ENCODE results near the gene ADM2.
A peak's percentile ranks its signal among the peaks of the same experiment; 100 is the strongest.

The ADM2 gene

DNA sequence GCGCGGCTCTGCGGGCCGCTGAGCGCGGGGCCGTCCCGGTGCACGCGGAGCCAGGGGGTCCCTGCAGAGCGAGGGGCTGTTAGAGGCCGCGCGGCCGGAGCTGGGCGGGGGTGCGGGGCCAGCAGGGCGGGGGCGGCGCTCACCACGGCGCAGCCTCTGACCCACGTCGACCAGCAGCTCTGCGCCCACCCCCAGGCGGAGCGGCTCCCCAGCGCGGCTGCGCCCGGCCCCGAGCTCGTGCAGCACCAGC lies 44.4 kb downstream of the ADM2 start:
- no peak for DNase-seq (ENCODE audit: low read depth)

DNA sequence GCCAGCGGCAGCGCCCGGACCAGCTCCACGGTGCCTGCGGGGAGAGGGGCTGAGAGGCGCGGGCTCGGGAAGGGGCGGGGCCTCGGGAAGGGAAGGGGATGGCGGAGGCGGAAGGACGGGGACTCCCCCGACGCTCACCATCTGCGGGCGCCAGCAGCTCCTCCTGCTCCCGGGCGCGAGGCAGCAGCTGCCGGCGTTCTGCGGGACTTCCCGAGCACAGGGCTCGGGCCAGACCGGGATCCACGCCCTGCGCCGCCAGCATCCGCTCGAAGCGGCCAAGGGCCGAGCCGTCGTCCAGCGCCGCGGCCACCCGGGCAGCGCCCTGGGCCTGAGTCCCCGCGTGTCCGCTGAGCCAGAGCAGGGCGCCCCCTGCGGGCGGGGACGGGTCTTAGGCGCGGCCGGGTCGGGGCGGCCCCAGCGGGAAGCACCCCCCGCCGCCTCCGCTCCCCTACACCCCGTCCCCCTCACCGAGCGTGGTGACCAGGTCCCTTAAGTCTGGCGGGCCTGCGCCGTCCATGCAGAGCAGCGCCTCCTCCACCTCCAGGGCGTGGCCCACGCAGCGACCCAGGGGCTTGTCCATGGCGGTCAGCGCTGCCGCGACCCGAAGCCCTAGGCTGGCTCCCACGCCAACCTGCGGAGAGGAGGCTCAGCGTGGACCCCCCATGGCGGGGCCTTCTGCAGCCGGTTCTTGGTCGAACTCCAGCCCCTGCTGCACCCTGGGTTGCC lies 44.9 kb downstream of the ADM2 start:
- DNase-seq (ENCODE audit: low read depth): peak; percentile 80

DNA sequence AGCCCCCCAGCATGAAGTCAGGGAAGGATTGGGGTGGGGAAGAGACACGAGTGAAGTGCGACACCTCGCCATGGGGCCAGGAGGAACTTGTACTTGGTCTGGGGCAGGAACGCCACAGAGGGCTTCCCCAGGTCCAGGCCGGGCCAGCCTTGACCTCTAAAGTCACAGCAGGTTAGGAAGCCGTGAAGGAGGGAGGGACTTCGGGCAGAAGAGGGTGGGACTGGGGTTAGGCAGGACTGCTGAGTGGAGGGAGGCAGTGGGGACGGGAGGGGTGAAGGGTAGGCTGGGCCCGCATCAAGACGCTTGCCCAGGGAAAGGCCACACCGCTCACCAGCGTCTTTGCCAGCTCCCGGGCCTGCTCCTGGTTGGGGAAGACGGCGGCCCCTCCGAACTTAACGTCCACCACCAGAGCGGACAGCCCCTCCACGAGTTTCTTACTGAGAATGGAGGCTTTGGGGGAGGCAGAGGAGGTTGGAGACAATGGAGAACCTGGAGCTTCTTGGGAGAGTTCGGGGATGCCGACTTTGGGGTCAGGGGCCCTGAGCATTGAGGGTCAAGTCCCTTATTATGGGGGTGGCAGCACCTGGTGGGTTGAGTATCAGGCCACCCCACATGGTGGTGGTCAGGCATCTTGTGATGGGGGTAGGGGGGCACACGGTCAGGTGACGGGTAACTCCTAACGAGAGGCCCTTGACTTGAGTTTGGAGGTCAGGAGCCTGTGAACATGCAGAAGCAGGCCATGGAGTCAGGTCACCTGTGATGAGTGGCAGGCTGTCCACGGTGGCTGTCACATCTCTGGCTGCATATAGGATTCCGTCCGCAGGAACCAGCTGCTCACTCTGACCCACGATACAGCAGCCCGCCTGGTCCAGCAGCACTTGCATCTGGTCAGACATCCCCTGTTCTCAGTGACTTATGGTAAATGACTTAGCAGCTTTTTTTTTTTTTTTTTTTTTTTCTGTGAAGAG lies 45.8 kb downstream of the ADM2 start:
- DNase-seq (ENCODE audit: low read depth): peak; percentile 38

DNA sequence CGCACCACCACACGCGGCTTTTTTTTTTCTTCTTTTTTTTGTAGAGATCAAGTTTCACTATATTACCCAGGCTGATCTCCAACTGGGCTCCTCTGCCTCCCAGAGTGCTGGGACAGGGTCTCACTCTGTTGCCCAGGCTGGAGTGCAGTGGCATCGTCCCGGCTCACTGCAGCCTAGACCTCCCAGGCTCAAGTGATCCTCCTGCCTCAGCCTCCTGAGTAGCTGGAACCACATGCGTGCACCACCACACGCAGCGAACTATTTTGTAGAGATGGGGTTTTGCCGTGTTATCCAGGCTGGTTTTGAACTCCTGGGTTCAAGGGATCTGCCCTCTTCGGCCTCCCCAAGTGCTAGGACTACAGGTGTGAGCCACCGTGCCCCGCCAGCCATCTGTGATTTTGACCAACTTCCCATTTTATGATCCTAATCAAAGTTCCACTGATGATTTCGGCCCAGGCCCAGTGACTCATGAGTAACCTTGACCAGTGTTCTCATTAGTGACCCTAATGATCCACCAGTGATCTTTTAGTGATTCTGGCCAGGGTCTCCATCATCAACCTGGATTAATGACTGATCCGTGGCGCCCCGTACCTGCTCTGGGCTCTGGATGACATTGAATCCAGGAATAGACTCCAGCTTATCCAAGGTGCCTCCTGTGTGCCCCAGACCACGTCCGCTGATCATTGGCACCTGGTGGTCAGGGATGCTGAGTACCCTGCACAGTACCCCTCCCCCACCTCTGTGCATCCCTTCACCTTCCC lies 46.8 kb downstream of the ADM2 start:
- no peak for DNase-seq (ENCODE audit: low read depth)

DNA sequence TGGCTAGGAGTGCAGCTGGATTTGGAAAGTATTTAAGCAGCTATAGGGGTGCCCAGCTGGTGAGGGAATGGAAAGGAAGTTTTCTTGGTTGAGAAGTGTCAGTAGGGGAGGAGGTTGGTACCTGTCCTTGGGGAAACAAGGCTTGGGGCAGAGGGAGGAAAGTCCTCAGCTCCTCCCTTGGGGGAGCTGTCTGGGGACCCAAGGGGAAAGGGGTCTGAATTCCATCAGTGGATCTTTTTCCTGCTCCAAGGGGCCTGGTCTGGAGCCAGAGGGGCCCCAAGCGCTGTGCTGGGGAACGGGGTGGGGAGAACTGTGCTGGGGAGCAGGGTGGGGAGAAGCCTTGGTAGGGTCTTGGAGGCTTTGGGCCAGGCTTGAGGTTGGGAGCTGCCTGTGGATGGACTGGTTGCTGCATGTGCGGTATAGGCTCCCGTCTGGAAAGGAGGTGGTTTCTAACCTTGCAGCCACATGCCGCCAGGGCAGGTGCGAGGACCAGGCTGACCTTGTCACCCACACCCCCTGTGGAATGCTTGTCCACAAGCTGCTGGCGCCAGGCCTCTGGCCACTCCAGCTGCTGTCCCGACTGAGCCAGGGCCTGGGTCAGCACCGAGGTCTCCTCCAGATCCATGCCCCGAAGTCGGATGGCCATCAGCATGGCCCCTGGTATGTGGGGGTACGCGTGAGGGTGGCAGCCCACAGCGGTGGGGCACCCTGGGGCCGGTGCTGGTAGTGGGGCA lies 47.5 kb downstream of the ADM2 start:
- DNase-seq (ENCODE audit: low read depth): no peak

DNA sequence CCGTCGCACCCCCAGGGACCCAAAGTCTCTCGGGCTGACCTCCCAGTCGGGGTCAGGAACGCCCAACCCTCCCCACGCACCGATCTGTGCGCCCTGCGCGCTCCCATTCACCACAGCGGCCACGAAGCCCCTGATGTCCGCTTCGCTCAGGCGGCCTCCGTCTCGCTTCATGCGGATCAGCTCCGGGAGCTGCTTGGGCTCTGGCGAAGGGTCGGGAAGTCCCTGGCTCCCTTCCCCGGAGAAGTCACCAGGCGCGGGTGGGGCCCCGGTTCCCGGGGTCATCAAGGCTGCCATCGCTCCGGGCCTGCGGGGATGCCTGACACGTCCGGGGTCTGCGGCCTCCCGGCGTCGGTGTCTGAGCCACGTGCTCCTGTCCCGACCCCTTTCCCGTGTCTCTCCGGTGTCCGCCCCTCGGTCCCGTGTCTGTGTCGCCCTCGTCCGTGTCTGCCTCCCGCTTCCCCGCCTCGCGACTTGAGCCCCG lies 48.1 kb downstream of the ADM2 start:
- no peak for DNase-seq (ENCODE audit: low read depth)

DNA sequence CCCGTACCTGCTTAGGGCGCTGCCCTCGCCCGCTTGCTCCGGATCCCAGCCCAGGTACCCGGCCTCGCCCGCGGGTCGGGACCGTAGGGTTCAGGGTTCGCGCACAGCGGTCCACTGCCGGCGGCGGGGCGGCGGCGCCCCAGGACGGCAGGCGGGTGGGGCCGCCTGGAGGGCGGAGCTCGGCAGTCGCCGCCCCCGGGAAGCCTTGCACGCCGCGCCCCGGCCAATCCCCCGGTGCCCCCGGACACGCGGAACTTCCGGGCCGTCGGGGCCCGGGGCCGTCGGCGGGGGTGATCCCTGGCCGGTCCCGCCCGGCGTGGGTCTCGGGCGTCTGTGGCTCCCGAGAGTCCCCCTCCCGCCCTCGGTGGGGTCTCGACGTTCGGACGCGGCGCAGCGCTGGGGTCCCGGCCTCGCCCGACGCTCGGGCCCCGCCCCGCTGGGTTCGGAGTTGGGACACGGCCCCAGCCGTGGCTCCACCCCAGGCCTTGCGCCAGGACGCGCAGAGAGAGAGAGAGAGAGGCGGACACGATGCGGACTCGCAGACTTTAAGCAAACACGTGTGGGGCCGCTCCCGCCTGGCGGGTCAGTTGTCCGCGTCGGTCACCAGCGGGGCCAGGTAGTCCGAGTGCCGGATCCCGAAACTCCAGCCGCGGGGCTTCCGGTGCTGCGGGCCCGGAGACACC lies 48.7 kb downstream of the ADM2 start, which contains the start of gene TYMP:
Gene TYMP (minus strand): TSS at position 116 of the 683 bp plus-strand sequence. CDS start 303 bp downstream, outside the sequence.
- DNase-seq (ENCODE audit: low read depth): peak; percentile 78

DNA sequence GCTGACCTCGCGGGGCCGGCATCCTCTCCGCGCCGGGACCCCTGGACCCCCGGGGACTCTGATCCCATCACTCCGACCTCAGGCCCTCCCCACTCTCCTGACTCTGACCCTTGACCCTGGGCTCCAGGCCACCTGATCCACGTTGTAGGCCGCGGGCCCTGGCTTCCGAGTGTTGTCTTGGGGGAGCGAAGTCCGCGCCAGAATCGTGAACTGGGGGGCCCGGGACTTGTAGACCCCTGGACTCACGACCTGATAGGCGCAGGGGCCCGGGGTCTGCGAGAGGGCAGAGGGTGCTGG lies 49.2 kb downstream of the ADM2 start:
- DNase-seq (ENCODE audit: low read depth): no peak

DNA sequence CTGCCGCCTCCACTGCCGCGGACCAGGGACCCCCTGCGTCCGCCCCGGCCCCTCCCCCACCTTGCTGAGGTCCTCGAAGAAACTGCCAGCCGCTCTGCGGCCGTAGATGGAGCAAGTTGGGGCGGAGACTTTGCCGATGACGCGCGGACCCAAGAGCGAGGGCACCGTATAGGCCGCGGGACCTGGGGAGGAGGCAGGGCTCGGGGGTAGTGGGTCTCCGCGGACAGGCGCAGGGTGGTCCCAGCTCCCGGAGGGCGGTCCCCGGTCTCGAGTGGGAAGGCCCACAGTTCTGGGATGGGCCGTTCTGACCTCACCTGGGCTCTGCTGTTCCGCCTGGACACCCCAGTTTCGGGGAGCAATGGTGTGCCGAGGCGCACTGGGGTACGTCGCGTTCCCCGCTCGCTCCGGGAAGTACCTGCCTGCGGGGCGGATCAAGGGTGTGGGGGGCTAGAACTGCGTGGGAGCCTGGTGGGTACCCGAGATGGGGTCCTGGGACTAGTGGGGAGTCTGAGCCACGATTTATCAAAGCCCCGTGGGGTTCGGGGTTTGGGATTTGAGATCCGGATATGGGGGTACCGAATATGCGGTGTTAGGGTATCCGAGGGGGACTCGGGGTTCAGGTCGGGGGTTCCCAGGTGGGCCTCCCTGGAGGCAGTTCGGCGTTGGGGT lies 49.7 kb downstream of the ADM2 start:
- peak; percentile 76 for DNase-seq (ENCODE audit: low read depth)

DNA sequence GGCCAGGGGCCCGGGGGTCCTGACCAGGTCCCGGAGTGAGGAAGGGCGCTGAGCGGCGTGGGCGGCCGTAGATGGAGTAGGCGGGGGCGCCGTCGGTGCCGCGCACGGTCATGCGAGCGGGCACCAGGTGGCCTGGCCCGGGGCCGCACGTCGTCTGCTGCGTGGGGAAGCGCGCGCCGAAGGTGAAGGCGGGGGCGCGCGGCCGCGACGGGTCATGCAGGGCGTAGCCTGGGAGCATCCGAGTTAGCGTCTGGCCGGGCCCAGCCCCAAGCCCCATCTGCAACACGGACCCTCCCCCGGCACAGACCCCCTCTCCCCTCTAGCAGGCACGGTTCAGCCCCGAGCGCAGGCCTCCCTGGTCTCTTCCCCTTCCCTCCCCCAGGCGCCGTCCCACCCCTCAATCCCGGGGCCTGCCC lies 50.2 kb downstream of the ADM2 start:
- DNase-seq (ENCODE audit: low read depth): peak; percentile 11

DNA sequence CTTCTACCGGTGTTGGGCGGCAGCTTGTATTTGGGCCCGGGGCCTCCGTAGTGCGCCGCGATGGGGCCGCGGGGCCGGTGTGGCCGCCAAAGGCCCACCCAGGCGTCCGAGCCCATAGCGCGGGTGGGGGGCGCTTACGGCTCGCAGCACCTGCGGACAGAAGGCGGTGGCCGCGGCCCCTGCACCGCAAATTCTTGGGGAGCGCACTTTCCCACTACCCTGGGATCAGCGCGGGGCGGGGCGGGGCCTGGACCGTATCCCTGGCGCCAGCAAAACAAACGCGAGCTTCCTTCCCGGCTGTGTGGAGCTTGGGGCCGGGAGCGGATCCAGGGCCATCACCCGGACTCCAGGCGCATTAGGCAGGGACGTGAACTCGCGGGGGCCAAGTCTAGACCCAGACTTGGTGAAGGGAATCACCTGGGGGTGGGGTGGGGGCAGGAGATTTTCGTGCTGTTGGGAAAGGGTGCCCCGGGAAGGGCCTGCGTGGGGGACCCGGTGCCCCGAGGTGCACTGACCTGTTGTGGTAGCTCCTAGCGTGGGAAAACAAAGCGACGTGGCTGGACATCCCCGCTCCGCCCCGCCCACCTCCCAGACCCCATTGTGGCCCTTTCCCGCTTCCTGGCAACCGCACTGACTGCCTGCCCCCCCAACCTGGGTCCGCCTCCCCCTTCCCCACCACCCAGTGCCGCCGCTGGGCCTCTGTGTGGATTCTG lies 50.8 kb downstream of the ADM2 start:
- peak; percentile 75 for DNase-seq (ENCODE audit: low read depth)

DNA sequence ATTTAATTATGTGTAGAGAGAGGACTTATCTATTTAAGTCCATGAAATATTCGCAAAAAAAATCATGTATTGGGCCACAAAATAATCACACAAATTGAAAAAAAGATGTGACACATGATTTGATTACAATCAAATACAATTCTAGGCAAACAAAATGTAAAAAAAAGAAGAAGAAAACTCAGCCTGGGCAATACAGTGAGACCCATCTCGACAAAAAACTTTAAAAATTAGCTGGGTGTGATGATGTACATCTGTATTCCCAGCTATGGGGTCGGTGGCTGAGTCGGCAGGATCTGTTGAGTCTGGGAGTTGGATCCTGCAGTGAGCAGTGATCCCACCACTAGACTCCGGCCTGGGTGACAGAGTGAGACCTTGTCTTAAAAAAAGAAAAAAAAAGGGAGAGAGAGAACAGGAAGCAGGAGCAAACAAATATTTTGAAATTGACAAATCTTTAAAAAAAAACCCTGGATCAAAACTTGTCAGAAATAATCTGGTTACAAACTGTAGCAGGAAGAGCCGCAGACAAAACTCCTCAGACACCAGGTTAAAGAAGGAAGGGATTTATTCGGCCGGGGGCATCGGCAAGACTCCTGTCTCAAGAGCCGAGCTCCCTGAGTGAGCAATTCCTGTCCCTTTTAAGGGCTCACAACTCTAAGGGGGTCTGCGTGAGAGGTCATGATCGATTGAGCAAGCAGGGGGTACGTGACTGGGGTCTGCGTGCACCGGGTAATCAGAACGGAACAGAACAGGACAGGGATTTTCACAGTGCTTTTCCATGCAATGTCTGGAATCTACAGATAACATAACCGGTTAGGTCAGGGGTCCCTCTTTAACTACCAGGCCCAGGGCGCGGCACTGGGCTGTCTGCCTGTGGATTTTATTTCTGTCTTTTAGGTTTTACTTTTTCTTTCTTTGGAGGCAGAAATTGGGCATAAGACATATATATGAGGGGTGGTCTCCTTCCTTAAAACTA lies 51.8 kb downstream of the ADM2 start:
- no peak for DNase-seq (ENCODE audit: low read depth)

DNA sequence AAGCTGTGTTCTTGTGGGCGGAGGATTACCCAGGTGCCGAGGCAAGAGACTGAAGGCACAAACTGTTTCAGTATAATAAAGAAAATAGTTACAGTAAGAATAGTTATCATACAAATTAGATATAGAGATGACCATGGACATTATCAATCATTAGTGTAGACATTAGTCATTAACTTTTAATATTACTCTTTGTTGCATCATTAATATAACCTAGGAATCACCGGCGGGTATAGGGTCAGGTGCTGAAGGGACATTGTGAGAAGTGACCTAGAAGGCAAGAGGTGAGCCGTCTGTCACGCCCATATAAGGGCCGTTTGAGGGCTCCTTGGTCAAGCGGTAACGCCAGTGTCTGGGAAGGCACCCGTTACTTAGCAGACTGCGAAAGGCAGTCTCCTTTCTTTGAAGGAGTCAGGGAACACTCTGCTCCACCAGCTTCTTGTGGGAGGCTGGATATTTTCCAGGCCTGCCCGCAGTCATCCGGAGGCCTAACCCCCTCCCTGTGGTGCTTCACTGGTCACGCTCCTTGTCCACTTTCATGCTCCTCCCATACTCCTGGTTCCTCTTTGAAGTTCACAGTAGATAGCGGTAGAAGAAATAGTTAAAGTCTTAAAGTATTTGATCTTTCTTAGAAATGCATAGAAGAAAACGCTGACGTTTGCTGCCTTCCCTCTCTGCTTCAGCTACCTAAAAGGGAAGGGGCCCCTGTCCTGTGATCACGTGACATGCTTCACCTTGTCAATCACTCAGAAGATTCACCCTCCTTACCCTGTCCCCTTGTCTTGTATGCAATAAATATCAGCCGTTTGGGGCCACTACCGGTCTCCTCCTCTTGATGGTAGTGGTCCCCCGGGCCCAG lies 52.7 kb downstream of the ADM2 start:
- peak; percentile 70 for DNase-seq (ENCODE audit: low read depth)

DNA sequence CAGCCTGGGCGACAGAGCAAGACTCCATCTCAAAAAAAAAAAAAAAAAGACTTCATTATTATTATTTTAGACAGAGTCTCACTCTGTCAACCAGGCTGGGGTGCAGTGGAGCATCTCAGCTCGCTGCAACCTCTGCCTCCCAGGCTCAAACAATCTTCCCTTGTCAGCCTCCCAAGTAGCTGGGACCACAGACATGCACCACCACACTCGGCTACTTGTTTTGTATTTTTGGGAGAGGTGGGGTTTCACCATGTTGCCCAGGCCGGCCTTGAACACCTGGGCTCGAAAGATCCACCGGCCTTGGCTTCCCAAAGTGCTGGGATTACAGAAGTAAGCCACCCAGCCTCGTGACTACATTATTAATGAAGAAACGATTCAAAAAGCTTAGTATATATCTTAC lies 53.8 kb downstream of the ADM2 start:
- no peak for DNase-seq (ENCODE audit: low read depth)
